Immature natural killer cell (primary cell): ENCODE measurements around the gene CRBN. TPM values are rescaled to one million over a fixed set of nuclear protein-coding genes. Genes with fewer than 3 reads are reported as not detected.

Experiments
- DNase-seq, 3 donors: peaks; one replicate each; pipeline ENCODE4 v3.0.0; 2022; ENCODE audit warnings: mixed read lengths in 1 of 3
- H3K27ac Mint-ChIP-seq, 6 donors: one replicate each; pipeline ENCODE4 v1.8.0; 2020; ENCODE audit warnings: mixed read lengths in 6 of 6, mild to moderate bottlenecking in 5 of 6, inconsistent platforms in 4 of 6, moderate library complexity in 3 of 6
- H3K27me3 Mint-ChIP-seq, 3 donors: one replicate each; pipeline ENCODE4 v1.8.0; 2020 to 2021; ENCODE audit warnings: low read depth in 3 of 3, mild to moderate bottlenecking in 3 of 3, mixed read lengths in 3 of 3, moderate library complexity in 3 of 3, inconsistent platforms in 1 of 3
- H3K36me3 Mint-ChIP-seq, 3 donors: one replicate each; pipeline ENCODE4 v1.8.0; 2020; ENCODE audit warnings: mixed read lengths in 3 of 3, inconsistent platforms in 2 of 3, mild to moderate bottlenecking in 2 of 3
- H3K4me1 Mint-ChIP-seq, 2 donors: one replicate each; pipeline ENCODE4 v1.8.0; 2020; ENCODE audit warnings: inconsistent platforms in 2 of 2, mild to moderate bottlenecking in 2 of 2, mixed read lengths in 2 of 2, moderate library complexity in 1 of 2
- H3K4me3 Mint-ChIP-seq, 5 donors: one replicate each; pipeline ENCODE4 v1.8.0; 2020; ENCODE audit warnings: mild to moderate bottlenecking in 5 of 5, mixed read lengths in 5 of 5, inconsistent platforms in 3 of 5, moderate library complexity in 3 of 5
- H3K9me3 Mint-ChIP-seq, 6 donors: one replicate each; pipeline ENCODE4 v1.8.0; 2020; ENCODE audit warnings: mild to moderate bottlenecking in 6 of 6, mixed read lengths in 6 of 6, inconsistent platforms in 4 of 6, moderate library complexity in 3 of 6
- polyA plus RNA-seq, 3 donors: library from polyadenylated mRNA; unstranded; fragments of 300-500 nt; fragmentation: Illumina TruSeq; gene quantifications; one replicate each; pipeline ENCODE4 v1.2.3, GENCODE V29; 2021

CRBN gene
- polyA plus RNA-seq = 100 to 1,000 TPM; 171 to 176 (median 174) TPM

DNA sequence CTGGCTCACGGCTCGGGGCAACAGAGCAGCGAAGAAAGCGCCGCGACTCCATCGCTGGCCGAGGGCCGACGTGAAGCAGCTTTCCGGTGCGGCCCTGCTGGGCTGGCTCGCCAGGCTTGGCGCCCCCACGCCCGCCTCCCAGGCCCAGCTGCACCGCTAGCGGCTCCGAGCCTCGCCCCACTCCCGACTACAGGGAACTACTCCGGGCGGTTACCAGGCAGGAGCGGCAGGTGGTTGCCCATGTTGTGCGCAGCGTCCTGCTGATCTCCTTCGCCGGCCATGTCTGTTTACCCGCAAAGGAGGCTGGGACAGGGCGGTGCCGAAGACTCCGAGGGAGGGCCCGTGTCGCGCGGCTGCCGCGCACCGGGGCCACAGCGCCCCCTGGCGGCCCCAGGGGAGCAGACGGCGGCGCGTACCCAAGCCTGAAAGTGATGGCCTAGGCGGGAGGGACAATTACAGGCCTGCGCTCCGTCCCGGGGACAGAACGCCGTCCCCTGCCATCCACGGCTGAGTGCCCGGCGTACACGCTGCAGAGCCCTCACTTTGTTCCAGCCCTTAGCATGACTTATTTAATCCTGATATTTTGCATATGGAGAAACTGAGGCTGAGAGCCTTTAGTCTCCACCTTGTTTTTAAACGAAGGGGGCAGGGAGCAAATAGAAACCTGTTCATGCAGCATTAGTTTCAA is at the start of gene CRBN:
Gene CRBN, minus strand, starts transcription at position 285 of the 688 bp plus-strand sequence. Its CDS starts 4 bp downstream, at position 281.
- no peaks in the 10 kb centered on the region for H3K9me3 Mint-ChIP-seq
- peaks cover 0 to 11% (median 6%) of the 10 kb centered on the region in 3 donors for H3K36me3 Mint-ChIP-seq
- peak within 1 kb of the TSS; percentile 92 to 98 (median 96) for H3K27ac Mint-ChIP-seq
- peaks cover 49 to 53% of the 10 kb centered on the region in 2 donors for H3K4me1 Mint-ChIP-seq
- peaks cover 0 to 4% (median 3%) of the 10 kb centered on the region in 3 donors for H3K27me3 Mint-ChIP-seq
- DNase-seq = peak; percentile 87 to 89 (median 89)
- H3K4me3 Mint-ChIP-seq = peak within 1 kb of the TSS; percentile 88 to 99 (median 93)

DNA sequence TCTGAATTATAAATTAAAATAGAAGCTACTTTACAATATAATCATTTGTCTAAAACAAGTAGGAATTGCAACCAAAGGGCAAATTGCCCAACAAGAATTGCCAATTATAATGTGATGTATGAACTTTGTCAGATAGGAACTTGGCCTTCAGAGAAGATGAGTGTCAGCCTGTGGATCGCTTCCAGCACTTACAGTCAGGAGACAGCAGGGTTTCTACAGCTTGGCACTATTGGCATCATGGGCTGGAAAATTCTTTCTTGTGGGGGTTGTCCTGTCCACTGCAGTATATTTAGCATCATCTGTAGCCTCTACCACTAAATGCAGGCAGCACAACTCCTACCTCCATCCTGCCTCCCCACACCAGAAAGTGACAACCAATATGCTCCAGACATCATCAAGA is 48.1 kb upstream of the CRBN start:
- DNase-seq = no peak
- H3K4me3 Mint-ChIP-seq = no peak overlapping the region
- H3K4me1 Mint-ChIP-seq = no peaks in the 10 kb centered on the region
- H3K36me3 Mint-ChIP-seq = peaks cover 0 to 4% (median 0%) of the 10 kb centered on the region in 3 donors
- H3K27me3 Mint-ChIP-seq = peaks cover 0 to 5% (median 3%) of the 10 kb centered on the region in 3 donors
- no peak overlapping the region for H3K27ac Mint-ChIP-seq
- H3K9me3 Mint-ChIP-seq = peaks cover 0 to 8% (median 0%) of the 10 kb centered on the region in 6 donors

- H3K27me3 Mint-ChIP-seq = peaks cover 2 to 10% (median 5%) of the 10 kb centered on the region in 3 donors
Observed at GRCh38 chr3:3221528-3221927, 42.0 kb upstream of the CRBN start.

GRCh38 chr3:3216401-3216800 is 36.9 kb upstream of the CRBN start:
- no peak overlapping the region for H3K27ac Mint-ChIP-seq
- H3K4me1 Mint-ChIP-seq = no peaks in the 10 kb centered on the region
- DNase-seq = no peak
- no peak overlapping the region for H3K4me3 Mint-ChIP-seq
- no peaks in the 10 kb centered on the region for H3K36me3 Mint-ChIP-seq
- no peaks in the 10 kb centered on the region for H3K9me3 Mint-ChIP-seq
- peaks cover 0 to 4% (median 2%) of the 10 kb centered on the region in 3 donors for H3K27me3 Mint-ChIP-seq

More at GRCh38 chr3:3221528-3221927, 42.0 kb upstream of the CRBN start:
- no peak for DNase-seq
- no peak overlapping the region for H3K4me3 Mint-ChIP-seq
- H3K9me3 Mint-ChIP-seq = no peaks in the 10 kb centered on the region
- no peak overlapping the region for H3K27ac Mint-ChIP-seq
- no peaks in the 10 kb centered on the region for H3K36me3 Mint-ChIP-seq
- H3K4me1 Mint-ChIP-seq = no peaks in the 10 kb centered on the region

GRCh38 chr3:3212781-3213440 is 33.4 kb upstream of the CRBN start:
- Mint-ChIP-seq H3K36me3 (no peaks in the 10 kb centered on the region), H3K27ac (no peak overlapping the region), H3K27me3 (peaks cover 0 to 4% (median 0%) of the 10 kb centered on the region in 3 donors), H3K9me3 (no peaks in the 10 kb centered on the region), H3K4me3 (no peak overlapping the region), H3K4me1 (no peaks in the 10 kb centered on the region)
- DNase-seq = no peak

DNA sequence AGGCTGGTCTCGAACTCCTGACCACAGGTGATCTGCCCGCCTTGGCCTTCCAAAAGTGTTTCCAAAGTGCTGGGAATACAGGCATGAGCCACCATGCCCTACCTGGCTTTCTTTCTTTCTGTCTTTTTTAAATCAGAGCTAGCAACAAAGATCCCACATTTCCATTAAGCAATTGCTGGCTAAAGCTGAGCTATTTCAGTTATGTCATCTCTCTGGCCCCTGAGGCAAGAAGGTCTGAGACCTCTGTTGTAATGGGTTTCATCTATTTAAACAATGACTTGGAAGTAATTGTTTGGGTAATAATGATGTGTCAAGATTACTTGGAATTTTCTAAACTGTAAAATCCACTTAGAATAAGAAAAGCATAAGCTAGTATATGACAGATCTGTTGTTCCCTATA is 30.2 kb upstream of the CRBN start:
- H3K36me3 Mint-ChIP-seq = no peaks in the 10 kb centered on the region
- no peaks in the 10 kb centered on the region for H3K4me1 Mint-ChIP-seq
- no peak overlapping the region for H3K4me3 Mint-ChIP-seq
- no peaks in the 10 kb centered on the region for H3K9me3 Mint-ChIP-seq
- H3K27ac Mint-ChIP-seq = no peak overlapping the region
- no peak for DNase-seq
- H3K27me3 Mint-ChIP-seq = peaks cover 0 to 2% (median 2%) of the 10 kb centered on the region in 3 donors

DNA sequence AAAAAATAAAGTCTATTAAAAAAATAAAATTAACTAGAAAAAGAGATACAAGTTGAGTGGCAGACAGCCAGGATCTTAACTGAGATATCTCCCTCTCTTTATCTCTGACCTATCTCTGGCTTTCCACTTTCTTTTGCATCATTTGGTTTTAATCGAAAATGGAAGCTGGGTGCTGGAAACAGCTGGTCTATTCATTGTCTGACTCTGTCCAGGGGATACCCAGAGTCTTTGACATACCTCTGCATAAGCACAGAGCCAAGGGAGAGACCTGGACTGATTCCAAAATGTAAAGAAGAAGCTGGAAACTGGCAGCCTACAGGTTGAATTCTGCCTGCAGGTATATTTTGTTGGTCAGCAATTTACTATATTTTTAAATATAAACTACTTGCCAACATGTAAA is 29.6 kb upstream of the CRBN start:
- H3K27ac Mint-ChIP-seq = no peak overlapping the region
- H3K4me1 Mint-ChIP-seq = no peaks in the 10 kb centered on the region
- H3K4me3 Mint-ChIP-seq = no peak overlapping the region
- H3K36me3 Mint-ChIP-seq = no peaks in the 10 kb centered on the region
- H3K9me3 Mint-ChIP-seq = no peaks in the 10 kb centered on the region
- peaks cover 0 to 2% (median 2%) of the 10 kb centered on the region in 3 donors for H3K27me3 Mint-ChIP-seq
- no peak for DNase-seq

DNA sequence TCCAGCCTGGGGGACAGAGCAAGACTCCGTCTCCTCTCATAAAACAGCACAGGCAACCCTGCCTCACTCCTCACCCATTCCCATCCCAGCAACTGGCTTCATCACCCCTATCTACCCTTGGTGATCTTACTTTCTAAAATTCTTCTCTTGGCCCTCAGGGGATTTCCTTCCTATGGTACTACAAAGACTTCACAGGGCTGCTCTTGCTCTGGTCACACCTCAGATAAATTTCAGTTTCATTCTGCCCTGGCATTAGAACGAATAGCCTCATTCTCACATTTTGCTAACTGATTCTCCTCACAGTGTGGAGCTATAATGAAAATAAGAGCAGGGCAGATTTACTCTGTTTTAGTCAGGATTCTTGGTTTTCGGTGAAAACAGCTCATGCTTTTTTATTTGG is 22.1 kb upstream of the CRBN start:
- no peaks in the 10 kb centered on the region for H3K9me3 Mint-ChIP-seq
- peaks cover 1 to 2% (median 2%) of the 10 kb centered on the region in 3 donors for H3K27me3 Mint-ChIP-seq
- H3K36me3 Mint-ChIP-seq = peaks cover 0 to 3% (median 0%) of the 10 kb centered on the region in 3 donors
- peak overlapping the region; percentile 27 to 81 (median 56) for H3K27ac Mint-ChIP-seq
- peaks cover 20% of the 10 kb centered on the region in 2 donors for H3K4me1 Mint-ChIP-seq
- H3K4me3 Mint-ChIP-seq = peak overlapping the region; percentile 12 to 31 (median 18)
- DNase-seq = peak; percentile 29 to 42 (median 38)

- H3K4me3 Mint-ChIP-seq = peak overlapping the region; percentile 2 to 69 (median 48)
- peaks cover 0 to 2% (median 1%) of the 10 kb centered on the region in 3 donors for H3K27me3 Mint-ChIP-seq
- peaks cover 20% of the 10 kb centered on the region in 2 donors for H3K4me1 Mint-ChIP-seq
- peaks cover 0 to 3% (median 0%) of the 10 kb centered on the region in 3 donors for H3K36me3 Mint-ChIP-seq
- DNase-seq = peak; percentile 35 to 47 (median 36)
- H3K27ac Mint-ChIP-seq = peak overlapping the region in 5 of 6 donors; percentile 44 to 78 (median 54)
- H3K9me3 Mint-ChIP-seq = no peaks in the 10 kb centered on the region
Observed at GRCh38 chr3:3200632-3201212, 21.2 kb upstream of the CRBN start.

- Mint-ChIP-seq H3K9me3 (no peaks in the 10 kb centered on the region), H3K27me3 (peaks cover 0 to 2% (median 1%) of the 10 kb centered on the region in 3 donors), H3K36me3 (peaks cover 0 to 3% (median 0%) of the 10 kb centered on the region in 3 donors), H3K4me3 (no peak overlapping the region), H3K27ac (no peak overlapping the region), H3K4me1 (peaks cover 28 to 29% of the 10 kb centered on the region in 2 donors)
- no peak for DNase-seq
Observed at GRCh38 chr3:3199306-3199705, 19.8 kb upstream of the CRBN start.

DNA sequence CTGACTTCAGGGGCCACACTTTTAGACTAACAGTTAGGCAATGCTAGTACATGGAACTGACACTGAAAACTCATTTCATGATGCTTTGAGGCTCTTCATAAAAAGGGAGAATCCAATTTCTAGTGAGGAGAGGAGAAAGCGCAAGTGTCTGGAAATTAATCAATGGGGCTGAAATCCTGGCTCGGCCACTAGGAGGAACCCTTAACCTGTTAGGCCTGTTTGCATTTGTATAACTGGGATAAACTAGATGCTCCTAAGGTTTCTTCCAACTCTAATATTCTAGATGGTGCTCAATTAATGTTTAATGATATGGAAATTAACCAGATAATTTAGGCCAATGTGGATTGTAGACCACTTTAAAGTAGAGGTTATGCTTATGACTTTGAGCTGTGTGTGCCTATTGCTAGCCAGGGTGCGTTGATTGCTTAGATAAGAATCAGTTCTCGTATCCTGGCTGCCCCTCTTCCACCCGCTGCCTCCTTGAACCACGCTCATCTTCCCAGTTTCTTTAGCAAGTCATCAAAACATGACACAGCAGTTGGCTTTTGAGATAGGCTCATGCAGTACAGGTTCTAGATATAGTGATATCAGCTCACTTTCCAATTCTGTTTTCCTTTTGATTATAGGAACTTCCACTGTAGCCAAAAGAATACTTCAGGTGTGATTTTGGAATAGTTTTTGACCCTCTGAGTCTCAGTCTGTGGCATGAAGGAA is 16.8 kb upstream of the CRBN start:
- DNase-seq = no peak
- peaks cover 0 to 2% (median 1%) of the 10 kb centered on the region in 3 donors for H3K27me3 Mint-ChIP-seq
- no peak overlapping the region for H3K4me3 Mint-ChIP-seq
- H3K27ac Mint-ChIP-seq = no peak overlapping the region
- H3K4me1 Mint-ChIP-seq = peaks cover 37 to 41% of the 10 kb centered on the region in 2 donors
- H3K9me3 Mint-ChIP-seq = no peaks in the 10 kb centered on the region
- H3K36me3 Mint-ChIP-seq = no peaks in the 10 kb centered on the region

DNA sequence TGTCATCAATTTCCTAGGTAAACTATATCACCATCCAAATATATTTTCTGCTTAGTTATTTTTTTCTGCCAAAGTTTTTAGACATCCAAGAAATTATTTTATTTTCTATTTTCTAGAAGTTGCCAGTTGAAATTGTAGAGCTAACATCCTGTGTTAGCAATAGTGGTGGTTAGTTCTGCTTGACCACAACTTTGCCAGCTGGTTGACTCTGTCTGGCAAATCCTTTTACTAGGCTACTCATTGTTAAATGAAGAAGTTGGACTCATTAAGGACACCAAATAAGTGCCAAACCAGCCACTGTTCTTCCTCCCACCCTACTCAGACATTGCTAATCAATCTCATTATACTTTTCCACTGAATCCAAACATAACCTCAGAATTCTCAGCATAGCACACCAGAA is 15.4 kb upstream of the CRBN start:
- Mint-ChIP-seq H3K9me3 (no peaks in the 10 kb centered on the region), H3K4me1 (peaks cover 36 to 43% of the 10 kb centered on the region in 2 donors), H3K27ac (peak overlapping the region in 3 of 6 donors; percentile 5 to 85 (median 13)), H3K27me3 (peaks cover 0 to 4% (median 0%) of the 10 kb centered on the region in 3 donors), H3K36me3 (no peaks in the 10 kb centered on the region), H3K4me3 (peak overlapping the region in 2 of 5 donors; percentile 28 to 42)
- DNase-seq = no peak

DNA sequence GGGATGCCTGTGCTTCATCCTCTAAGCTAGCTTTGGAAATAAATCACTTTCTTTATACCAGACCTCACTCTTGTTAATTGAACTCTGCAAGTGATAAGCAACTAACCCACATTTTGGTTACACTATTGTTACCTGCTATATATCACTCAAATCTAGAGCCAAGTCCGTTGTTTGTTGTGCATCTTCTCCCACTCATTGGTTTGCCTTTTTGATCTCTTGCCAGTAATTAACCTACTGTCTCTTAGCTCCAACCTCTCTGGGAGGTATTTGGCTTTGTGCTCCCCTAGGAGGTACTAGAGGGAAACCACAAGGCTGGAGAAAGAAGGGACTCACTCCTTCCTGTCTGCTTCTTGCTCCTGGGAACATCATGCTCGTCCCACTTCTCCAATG is 12.8 kb upstream of the CRBN start:
- Mint-ChIP-seq H3K36me3 (no peaks in the 10 kb centered on the region), H3K4me3 (peak overlapping the region; percentile 72 to 82 (median 74)), H3K4me1 (peaks cover 36 to 47% of the 10 kb centered on the region in 2 donors), H3K9me3 (peaks cover 0 to under 1% (median 0%) of the 10 kb centered on the region in 6 donors), H3K27me3 (peaks cover 0 to 4% (median 2%) of the 10 kb centered on the region in 3 donors), H3K27ac (peak overlapping the region; percentile 71 to 91 (median 84))
- DNase-seq = no peak
